H1 (cell line): ENCODE results near the gene TAMM41. TPM values are rescaled to one million over a fixed set of nuclear protein-coding genes. Genes with fewer than 3 reads are reported as not detected.

Experiments used
- CTCF ChIA-PET: fragments of 300-600 bp; sonication (Branson Sonifier 250); formaldehyde crosslinking; loops from one replicate; lab custom pipeline; 2021; ENCODE audit not compliant: partially characterized antibody; lab: Charles Lee
- POLR2A ChIA-PET: fragments of 300-600 bp; sonication (Branson Sonifier 250); formaldehyde crosslinking; loops from one replicate; lab custom pipeline; 2021; ENCODE audit warnings: inconsistent platforms; ENCODE audit not compliant: partially characterized antibody; lab: Charles Lee
- DNase-seq, 2 experiments: peaks; one replicate each; pipeline versions ENCODE4 v3.0.0 to v3.0.0-alpha.2; 2010 to 2022; ENCODE audit warnings: low spot score in 2 of 2, low read depth in 1 of 2, mixed read lengths in 1 of 2
- FAIRE-seq: peaks from 2 replicates; lab custom pipeline; 2011; peaks lifted over from hg19 to GRCh38; lab: Jason Lieb, UNC
- H2AFZ ChIP-seq: 2 replicates; pipeline ENCODE4 v1.8.1; 2012; ENCODE audit warnings: low read length, inconsistent platforms
- H2AK5ac ChIP-seq: 2 replicates; pipeline ENCODE4 v1.6.1; 2013; ENCODE audit warnings: low read depth, low read length
- H2BK120ac ChIP-seq: replicated peaks from 2 replicates; pipeline ENCODE3; 2013; ENCODE audit warnings: low read depth, low read length, inconsistent platforms
- H2BK12ac ChIP-seq: 2 replicates; pipeline ENCODE4 v1.6.1; 2013; ENCODE audit warnings: low read depth, low read length
- H2BK15ac ChIP-seq: 2 replicates; pipeline ENCODE4 v1.6.1; 2013; ENCODE audit warnings: low read length
- H2BK20ac ChIP-seq: 2 replicates; pipeline ENCODE4 v1.6.1; 2013; ENCODE audit warnings: low read length
- H2BK5ac ChIP-seq: 2 replicates; pipeline ENCODE4 v1.6.1; 2013; ENCODE audit warnings: low read depth, low read length
- H3K14ac ChIP-seq: 2 replicates; pipeline ENCODE4 v1.6.1; 2013; ENCODE audit warnings: inconsistent platforms; ENCODE audit not compliant: insufficient read length
- H3K18ac ChIP-seq: 2 replicates; pipeline ENCODE4 v1.6.1; 2013; ENCODE audit warnings: low read length; ENCODE audit errors: extremely low read depth
- H3K23ac ChIP-seq: 2 replicates; pipeline ENCODE4 v1.6.1; 2013; ENCODE audit warnings: inconsistent platforms; ENCODE audit not compliant: insufficient read length
- H3K23me2 ChIP-seq: 2 replicates; pipeline ENCODE4 v1.6.1; 2013; ENCODE audit warnings: low read depth, low read length
- H3K27ac ChIP-seq: 2 replicates; pipeline ENCODE4 v1.6.1; 2011; ENCODE audit warnings: low read depth, low read length, inconsistent platforms
- H3K27me3 ChIP-seq, 4 experiments: replicated peaks in 1 of 4; 1 replicate in 1 of 4; 2 replicates in 3 of 4; pipeline versions ENCODE4 v1.6.1 to v1.8.1; 2011 to 2013; ENCODE audit warnings: low read length in 3 of 4, mild to moderate bottlenecking in 3 of 4, inconsistent platforms in 2 of 4, mixed read lengths in 2 of 4, moderate library complexity in 1 of 4; ENCODE audit not compliant: control insufficient read depth in 3 of 4, insufficient read depth in 3 of 4; ENCODE audit errors: extremely low read depth in 1 of 4
- H3K36me3 ChIP-seq, 4 experiments: 2 replicates each; pipeline versions ENCODE4 v1.6.1 to v1.8.1; 2011 to 2013; ENCODE audit warnings: mild to moderate bottlenecking in 4 of 4, low read length in 3 of 4, moderate library complexity in 2 of 4, control low read depth in 1 of 4, inconsistent platforms in 1 of 4; ENCODE audit not compliant: insufficient read depth in 4 of 4, control insufficient read depth in 2 of 4
- H3K4ac ChIP-seq: replicated peaks from 2 replicates; pipeline ENCODE3; 2013; ENCODE audit warnings: low read length, low read depth, mixed read lengths, inconsistent platforms; ENCODE audit not compliant: insufficient read length
- H3K4me1 ChIP-seq, 4 experiments: replicated peaks in 1 of 4; 1 replicate in 1 of 4; 2 replicates in 3 of 4; pipeline versions ENCODE4 v1.6.1 to v1.8.1; 2011 to 2013; ENCODE audit warnings: low read length in 3 of 4, inconsistent platforms in 2 of 4, mixed read lengths in 1 of 4; ENCODE audit not compliant: insufficient read depth in 4 of 4, control insufficient read depth in 3 of 4
- H3K4me2 ChIP-seq, 2 experiments: 2 replicates each; pipeline versions ENCODE4 v1.6.1 to v1.8.1; 2011 to 2013; ENCODE audit warnings: low read depth in 2 of 2, low read length in 2 of 2, control low read depth in 1 of 2, inconsistent platforms in 1 of 2, mild to moderate bottlenecking in 1 of 2; ENCODE audit not compliant: insufficient read depth in 1 of 2
- H3K4me3 ChIP-seq, 4 experiments: fragments of 200-600, 300-600 bp in 1 of 4; sonication (generic), shearing (Covaris generic), sonication (Bioruptor Twin) in 1 of 4; 2 replicates each; pipeline versions ENCODE4 v1.5.1 to v1.8.1; 2011 to 2016; ENCODE audit warnings: low read length in 4 of 4, low read depth in 3 of 4, control low read depth in 2 of 4, inconsistent platforms in 2 of 4, mild to moderate bottlenecking in 2 of 4, mixed read lengths in 1 of 4, moderate library complexity in 1 of 4; ENCODE audit not compliant: insufficient read depth in 2 of 4; ENCODE audit errors: extremely low read depth in 1 of 4
- H3K56ac ChIP-seq: replicated peaks from 2 replicates; pipeline ENCODE3; 2013; ENCODE audit warnings: low read depth, mild to moderate bottlenecking, mixed read lengths, low read length, inconsistent platforms; ENCODE audit not compliant: insufficient read length
- H3K79me1 ChIP-seq: 2 replicates; pipeline ENCODE4 v1.6.1; 2013; ENCODE audit warnings: low read depth, low read length, control low read depth
- H3K79me2 ChIP-seq, 2 experiments: 2 replicates each; pipeline versions ENCODE4 v1.6.1 to v1.8.1; 2012 to 2013; ENCODE audit warnings: low read length in 2 of 2, mild to moderate bottlenecking in 2 of 2, inconsistent platforms in 1 of 2; ENCODE audit not compliant: insufficient read depth in 2 of 2, control insufficient read depth in 1 of 2
- H3K9ac ChIP-seq, 4 experiments: replicated peaks in 1 of 4; 1 replicate in 1 of 4; 2 replicates in 3 of 4; pipeline versions ENCODE4 v1.6.1 to v1.8.1; 2011 to 2013; ENCODE audit warnings: low read depth in 3 of 4, low read length in 3 of 4, control low read depth in 2 of 4, mild to moderate bottlenecking in 2 of 4, moderate library complexity in 2 of 4, inconsistent platforms in 1 of 4; ENCODE audit errors: extremely low read depth in 1 of 4
- H3K9me3 ChIP-seq, 2 experiments: 2 replicates each; pipeline versions ENCODE4 v1.6.1 to v1.8.1; 2012 to 2013; ENCODE audit warnings: mild to moderate bottlenecking in 2 of 2, moderate library complexity in 2 of 2, control low read depth in 1 of 2, inconsistent platforms in 1 of 2, low read depth in 1 of 2, low read length in 1 of 2, mixed read lengths in 1 of 2; ENCODE audit not compliant: insufficient read depth in 2 of 2
- H4K20me1 ChIP-seq, 2 experiments: replicated peaks in 1 of 2; 2 replicates each; pipeline versions ENCODE3 to v1.8.1; 2011 to 2013; ENCODE audit warnings: inconsistent platforms in 2 of 2, low read length in 2 of 2, mild to moderate bottlenecking in 1 of 2; ENCODE audit not compliant: insufficient read depth in 2 of 2, control insufficient read depth in 1 of 2
- H4K5ac ChIP-seq: 2 replicates; pipeline ENCODE4 v1.6.1; 2013; ENCODE audit warnings: low read length, low read depth, mixed read lengths, inconsistent platforms; ENCODE audit not compliant: insufficient read length
- H4K8ac ChIP-seq: 2 replicates; pipeline ENCODE4 v1.8.0; 2013; ENCODE audit warnings: mild to moderate bottlenecking, moderate library complexity, low read length, inconsistent platforms; ENCODE audit not compliant: insufficient read depth; ENCODE audit errors: extremely low read depth
- H4K91ac ChIP-seq: replicated peaks from 2 replicates; pipeline ENCODE3; 2013; ENCODE audit warnings: low read length, mixed read lengths, inconsistent platforms; ENCODE audit not compliant: insufficient read length
- GTF2F1 ChIP-seq: IDR thresholded peaks from 2 replicates; pipeline ENCODE4 v1.6.1; 2012; ENCODE audit warnings: low read depth, low read length, improper control_type of control experiment, borderline replicate concordance
- RNF2 ChIP-seq: fragments of 200-900, 300-1000 bp; sonication (generic); IDR thresholded peaks from 2 replicates; pipeline ENCODE4 v1.7.1; 2016; ENCODE audit warnings: borderline replicate concordance, low read depth, mild to moderate bottlenecking, antibody characterized with exemption, low read length; ENCODE audit not compliant: poor library complexity, severe bottlenecking; ENCODE audit errors: missing control alignments
- TAF1 ChIP-seq: IDR thresholded peaks from 2 replicates; pipeline ENCODE4 v1.6.1; 2011; ENCODE audit warnings: mild to moderate bottlenecking, low read depth, low read length
- ZNF274 ChIP-seq: IDR thresholded peaks from 2 replicates; pipeline ENCODE4 v1.7.0; 2012; ENCODE audit warnings: low read length, borderline replicate concordance; ENCODE audit errors: extremely low read depth
- WGBS, 2 experiments: shearing (Covaris generic) in 1 of 2; methylation state at CpG; one replicate each; pipeline versions ENCODE4 v1.1.6 to v1.1.7; 2013 to 2015; ENCODE audit warnings: low lambda C conversion rate in 2 of 2, mixed read lengths in 2 of 2, inconsistent platforms in 1 of 2, low coverage in 1 of 2, missing lambda C conversion rate in 1 of 2; ENCODE audit not compliant: insufficient replicate concordance in 2 of 2, insufficient coverage in 1 of 2, insufficient read length in 1 of 2; ENCODE audit errors: extremely low coverage in 1 of 2, missing lambda C conversion rate in 1 of 2; 5-methylcytosine and 5-hydroxymethylcytosine counted together
- polyA plus RNA-seq, 7 experiments: library from polyadenylated mRNA; depleted of rRNA in 3 of 7; stranded (reverse) in 5 of 7; unstranded in 2 of 7; fragments of >200 nt in 5 of 7; fragments of 200-250 nt in 2 of 7; gene quantifications; 1 replicate in 5 of 7; 2 replicates in 1 of 7; 4 replicates in 1 of 7; pipeline versions ENCODE4 v1.2.1 to v1.2.3, GENCODE V29; 2011 to 2013; ENCODE audit warnings: missing spikeins in 2 of 7, mixed read lengths in 2 of 7
- total RNA-seq: library from RNA; stranded (reverse); fragmentation: NEBNext Ultra II Directional; extraction: Animal tissue kit (Norgen Biotek cat#: 25700); gene quantifications from 2 replicates; pipeline ENCODE4 v1.2.1, GENCODE V29; 2021
- TF ChIP-seq, protein P1 (sequence below), 3 experiments: IDR thresholded peaks; 1 replicate in 2 of 3; 2 replicates in 1 of 3; pipeline versions ENCODE4 v1.5.1 to v1.6.1; 2011; ENCODE audit warnings: low read length in 3 of 3, mild to moderate bottlenecking in 3 of 3, inconsistent platforms in 2 of 3, low read depth in 1 of 3, moderate library complexity in 1 of 3; ENCODE audit not compliant: insufficient read depth in 1 of 3; ENCODE audit errors: control extremely low read depth in 1 of 3
- TF ChIP-seq, protein P2 (sequence below): IDR thresholded peaks from 2 replicates; pipeline ENCODE4 v1.6.1; 2012; ENCODE audit warnings: inconsistent platforms

The TAMM41 gene
- total and polyA plus RNA-seq, 2 of the 8 experiments (the other 6 are each of a cell fraction or from before 2014, with no cell fraction given), result 16.9 to 22.5 TPM

DNA sequence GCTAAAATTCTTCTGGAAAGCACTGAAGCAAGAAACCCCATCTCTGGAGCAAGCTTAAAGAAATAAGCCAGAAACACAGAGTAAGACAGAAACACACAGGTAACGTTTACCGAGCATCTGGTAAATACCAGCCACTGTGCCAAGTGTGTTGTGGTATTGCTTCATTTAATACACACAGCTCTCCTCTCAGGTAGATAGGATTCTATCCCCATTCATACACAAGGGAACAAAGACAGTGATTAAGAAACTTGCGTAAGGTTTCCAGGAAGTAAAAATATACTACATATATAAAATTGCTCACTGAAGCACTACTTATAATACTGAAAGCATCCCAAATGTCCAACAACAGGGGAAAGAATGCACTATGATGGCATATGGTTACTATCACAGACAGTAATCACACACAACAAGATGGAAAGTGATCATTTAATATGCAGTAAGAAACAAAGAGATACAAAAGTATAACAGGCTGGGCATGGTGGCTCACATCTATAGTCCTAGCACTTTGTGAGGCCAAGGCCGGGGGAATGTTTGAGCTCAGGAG lies 27.5 kb downstream of the TAMM41 start:
- DNase-seq, result no peak
- no peak overlapping the region for H3K9ac ChIP-seq
- TF ChIP-seq, protein P1, sequence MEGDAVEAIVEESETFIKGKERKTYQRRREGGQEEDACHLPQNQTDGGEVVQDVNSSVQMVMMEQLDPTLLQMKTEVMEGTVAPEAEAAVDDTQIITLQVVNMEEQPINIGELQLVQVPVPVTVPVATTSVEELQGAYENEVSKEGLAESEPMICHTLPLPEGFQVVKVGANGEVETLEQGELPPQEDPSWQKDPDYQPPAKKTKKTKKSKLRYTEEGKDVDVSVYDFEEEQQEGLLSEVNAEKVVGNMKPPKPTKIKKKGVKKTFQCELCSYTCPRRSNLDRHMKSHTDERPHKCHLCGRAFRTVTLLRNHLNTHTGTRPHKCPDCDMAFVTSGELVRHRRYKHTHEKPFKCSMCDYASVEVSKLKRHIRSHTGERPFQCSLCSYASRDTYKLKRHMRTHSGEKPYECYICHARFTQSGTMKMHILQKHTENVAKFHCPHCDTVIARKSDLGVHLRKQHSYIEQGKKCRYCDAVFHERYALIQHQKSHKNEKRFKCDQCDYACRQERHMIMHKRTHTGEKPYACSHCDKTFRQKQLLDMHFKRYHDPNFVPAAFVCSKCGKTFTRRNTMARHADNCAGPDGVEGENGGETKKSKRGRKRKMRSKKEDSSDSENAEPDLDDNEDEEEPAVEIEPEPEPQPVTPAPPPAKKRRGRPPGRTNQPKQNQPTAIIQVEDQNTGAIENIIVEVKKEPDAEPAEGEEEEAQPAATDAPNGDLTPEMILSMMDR (IDR thresholded peaks at IDR 0.05; ENCODE audit: control extremely low read depth in 1 of 3, insufficient read depth in 1 of 3, low read depth in 1 of 3, low read length in 3 of 3), result no peak
- no peak for TF ChIP-seq ZNF274
- TF ChIP-seq, protein P2, sequence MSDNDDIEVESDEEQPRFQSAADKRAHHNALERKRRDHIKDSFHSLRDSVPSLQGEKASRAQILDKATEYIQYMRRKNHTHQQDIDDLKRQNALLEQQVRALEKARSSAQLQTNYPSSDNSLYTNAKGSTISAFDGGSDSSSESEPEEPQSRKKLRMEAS, result no peak
- no peak for TF ChIP-seq TAF1
- no peak for TF ChIP-seq RNF2
- no peak for TF ChIP-seq GTF2F1
- TF ChIP-seq, all 59 proteins: peak for 0
- Histone ChIP-seq H4K8ac (no peak overlapping the region), H3K36me3 (peaks cover 0 to 24% (median 0%) of the 10 kb centered on the region in 4 experiments; a peak in 3 of 8 replicates), H2BK15ac (no peak overlapping the region), H3K27ac (no peak overlapping the region), H4K20me1 (peaks cover 1% of the 10 kb centered on the region in 2 experiments), H3K4me1 (peaks cover 0 to 5% (median 0%) of the 10 kb centered on the region in 4 experiments; a peak in 1 of 7 replicates), H3K79me2 (no peaks in the 10 kb centered on the region), H2BK5ac (no peak overlapping the region), H3K14ac (no peak overlapping the region), H2BK12ac (no peak overlapping the region), H3K4me3 (no peak overlapping the region), H3K79me1 (no peaks in the 10 kb centered on the region), H3K23me2 (no peaks in the 10 kb centered on the region), H3K27me3 (no peaks in the 10 kb centered on the region), H2BK20ac (no peak overlapping the region), H3K4me2 (no peak overlapping the region), H2AK5ac (no peak overlapping the region), H3K4ac (no peak overlapping the region), H3K56ac (no peak overlapping the region), H3K18ac (no peak overlapping the region), H2AFZ (no peak overlapping the region), H3K9me3 (no peaks in the 10 kb centered on the region), H4K5ac (no peak overlapping the region), H2BK120ac (no peak overlapping the region), H4K91ac (no peak overlapping the region), H3K23ac (no peak overlapping the region)
- WGBS, 2 experiments, result 95% methylated on average over 4 of the region's 4 CpGs; no CpG with 5 or more reads in 1 of the 2 experiments
- ChIA-PET POLR2A (interaction anchor here (0.7 kb wide), 1 partner anchor 698 kb away, joined by 4 read pairs; no protein-coding TSS in a partner anchor), CTCF (interaction anchor here (1.1 to 2.4 kb wide), 2 partner anchors 14 to 15 kb away, joined by 3 to 6 read pairs; no protein-coding TSS in a partner anchor)
- FAIRE-seq, result no peak
